ENCODE measurements around the gene HLA-F. TPM values are rescaled to one million over a fixed set of nuclear protein-coding genes. Genes with fewer than 3 reads are reported as not detected.
A peak's percentile ranks its signal among the peaks of the same experiment; 100 is the strongest.

Gene HLA-F
- polyA plus RNA-seq, 1 donor, result 8.2 TPM

GRCh38 chr6:29743568-29743967 lies 20.3 kb downstream of the HLA-F start:
- no peaks in the 10 kb centered on the region for H3K4me1 ChIP-seq (ENCODE audit: control insufficient read depth, insufficient read depth, low read length)
- 40% methylated on average over 1 of the region's 6 CpGs for WGBS (ENCODE audit: insufficient coverage, low lambda C conversion rate)
- no peaks in the 10 kb centered on the region for H3K36me3 ChIP-seq (ENCODE audit: control insufficient read depth, insufficient read depth, low read length)
- H3K9me3 ChIP-seq (ENCODE audit: control insufficient read depth, low read depth, low read length), result no peaks in the 10 kb centered on the region
- H3K4me3 ChIP-seq (ENCODE audit: low read length), result no peak overlapping the region
- DNase-seq, result no peak
- peaks cover 38% of the 10 kb centered on the region for H3K27me3 ChIP-seq (ENCODE audit: control insufficient read depth, insufficient read depth, low read length)
- H3K27ac ChIP-seq (ENCODE audit: low read length), result no peak overlapping the region

- no CpG with 5 or more reads among the region's 4 CpGs for WGBS (ENCODE audit: insufficient coverage, low lambda C conversion rate)
These were observed 20.9 kb downstream of the HLA-F start for GRCh38 chr6:29744131-29744530.

GRCh38 chr6:29744621-29745020 lies 21.4 kb downstream of the HLA-F start:
- WGBS (ENCODE audit: insufficient coverage, low lambda C conversion rate), result no CpG with 5 or more reads among the region's 4 CpGs
- Histone ChIP-seq H3K4me3 (ENCODE audit: low read length) (no peak overlapping the region), H3K27me3 (ENCODE audit: control insufficient read depth, insufficient read depth, low read length) (peaks cover 45% of the 10 kb centered on the region), H3K9me3 (ENCODE audit: control insufficient read depth, low read depth, low read length) (no peaks in the 10 kb centered on the region), H3K27ac (ENCODE audit: low read length) (no peak overlapping the region), H3K4me1 (ENCODE audit: control insufficient read depth, insufficient read depth, low read length) (peaks cover 4% of the 10 kb centered on the region), H3K36me3 (ENCODE audit: control insufficient read depth, insufficient read depth, low read length) (no peaks in the 10 kb centered on the region)
- DNase-seq, result no peak

More at GRCh38 chr6:29744131-29744530, 20.9 kb downstream of the HLA-F start:
- Histone ChIP-seq H3K9me3 (ENCODE audit: control insufficient read depth, low read depth, low read length) (no peaks in the 10 kb centered on the region), H3K4me3 (ENCODE audit: low read length) (no peak overlapping the region), H3K4me1 (ENCODE audit: control insufficient read depth, insufficient read depth, low read length) (no peaks in the 10 kb centered on the region), H3K36me3 (ENCODE audit: control insufficient read depth, insufficient read depth, low read length) (no peaks in the 10 kb centered on the region), H3K27me3 (ENCODE audit: control insufficient read depth, insufficient read depth, low read length) (peaks cover 41% of the 10 kb centered on the region), H3K27ac (ENCODE audit: low read length) (no peak overlapping the region)
- no peak for DNase-seq

- Histone ChIP-seq H3K27me3 (ENCODE audit: control insufficient read depth, insufficient read depth, low read length) (peaks cover 52% of the 10 kb centered on the region), H3K36me3 (ENCODE audit: control insufficient read depth, insufficient read depth, low read length) (no peaks in the 10 kb centered on the region), H3K4me3 (ENCODE audit: low read length) (no peak overlapping the region), H3K27ac (ENCODE audit: low read length) (no peak overlapping the region), H3K9me3 (ENCODE audit: control insufficient read depth, low read depth, low read length) (no peaks in the 10 kb centered on the region), H3K4me1 (ENCODE audit: control insufficient read depth, insufficient read depth, low read length) (peaks cover 5% of the 10 kb centered on the region)
- no peak for DNase-seq
- WGBS (ENCODE audit: insufficient coverage, low lambda C conversion rate), result no CpG with 5 or more reads among the region's 3 CpGs
These were observed 22.2 kb downstream of the HLA-F start for GRCh38 chr6:29745386-29745785.

- no peaks in the 10 kb centered on the region for H3K9me3 ChIP-seq (ENCODE audit: control insufficient read depth, low read depth, low read length)
- DNase-seq, result no peak
- H3K4me3 ChIP-seq (ENCODE audit: low read length), result no peak overlapping the region
- peaks cover 5% of the 10 kb centered on the region for H3K4me1 ChIP-seq (ENCODE audit: control insufficient read depth, insufficient read depth, low read length)
- no peak overlapping the region for H3K27ac ChIP-seq (ENCODE audit: low read length)
- peaks cover 57% of the 10 kb centered on the region for H3K27me3 ChIP-seq (ENCODE audit: control insufficient read depth, insufficient read depth, low read length)
- 75% methylated on average over 1 of the region's 4 CpGs for WGBS (ENCODE audit: insufficient coverage, low lambda C conversion rate)
- H3K36me3 ChIP-seq (ENCODE audit: control insufficient read depth, insufficient read depth, low read length), result no peaks in the 10 kb centered on the region
These were observed 22.7 kb downstream of the HLA-F start for GRCh38 chr6:29745855-29746449.

GRCh38 chr6:29746846-29747687 lies 23.8 kb downstream of the HLA-F start:
- no peak overlapping the region for H3K27ac ChIP-seq (ENCODE audit: low read length)
- peaks cover 5% of the 10 kb centered on the region for H3K4me1 ChIP-seq (ENCODE audit: control insufficient read depth, insufficient read depth, low read length)
- no CpG with 5 or more reads among the region's 16 CpGs for WGBS (ENCODE audit: insufficient coverage, low lambda C conversion rate)
- H3K27me3 ChIP-seq (ENCODE audit: control insufficient read depth, insufficient read depth, low read length), result peaks cover 64% of the 10 kb centered on the region
- DNase-seq, result no peak
- H3K4me3 ChIP-seq (ENCODE audit: low read length), result no peak overlapping the region
- no peaks in the 10 kb centered on the region for H3K9me3 ChIP-seq (ENCODE audit: control insufficient read depth, low read depth, low read length)
- H3K36me3 ChIP-seq (ENCODE audit: control insufficient read depth, insufficient read depth, low read length), result no peaks in the 10 kb centered on the region

- Histone ChIP-seq H3K27ac (ENCODE audit: low read length) (no peak overlapping the region), H3K27me3 (ENCODE audit: control insufficient read depth, insufficient read depth, low read length) (peaks cover 71% of the 10 kb centered on the region), H3K4me1 (ENCODE audit: control insufficient read depth, insufficient read depth, low read length) (peaks cover 6% of the 10 kb centered on the region), H3K36me3 (ENCODE audit: control insufficient read depth, insufficient read depth, low read length) (no peaks in the 10 kb centered on the region), H3K4me3 (ENCODE audit: low read length) (no peak overlapping the region), H3K9me3 (ENCODE audit: control insufficient read depth, low read depth, low read length) (no peaks in the 10 kb centered on the region)
- DNase-seq, result no peak
- 67% methylated on average over 1 of the region's 8 CpGs for WGBS (ENCODE audit: insufficient coverage, low lambda C conversion rate)
These were observed 24.5 kb downstream of the HLA-F start for GRCh38 chr6:29747688-29748250.

GRCh38 chr6:29748391-29749307 lies 25.4 kb downstream of the HLA-F start:
- H3K9me3 ChIP-seq (ENCODE audit: control insufficient read depth, low read depth, low read length), result no peaks in the 10 kb centered on the region
- peak overlapping the region; percentile 29 for H3K4me3 ChIP-seq (ENCODE audit: low read length)
- H3K27ac ChIP-seq (ENCODE audit: low read length), result no peak overlapping the region
- H3K4me1 ChIP-seq (ENCODE audit: control insufficient read depth, insufficient read depth, low read length), result peaks cover 9% of the 10 kb centered on the region
- H3K27me3 ChIP-seq (ENCODE audit: control insufficient read depth, insufficient read depth, low read length), result peaks cover 77% of the 10 kb centered on the region
- no peaks in the 10 kb centered on the region for H3K36me3 ChIP-seq (ENCODE audit: control insufficient read depth, insufficient read depth, low read length)
- DNase-seq, result peak; percentile 61 to 73
- 0% methylated on average over 1 of the region's 63 CpGs for WGBS (ENCODE audit: insufficient coverage, low lambda C conversion rate)

- no peaks in the 10 kb centered on the region for H3K9me3 ChIP-seq (ENCODE audit: control insufficient read depth, low read depth, low read length)
- DNase-seq, result no peak
- no CpG with 5 or more reads among the region's 13 CpGs for WGBS (ENCODE audit: insufficient coverage, low lambda C conversion rate)
- H3K4me3 ChIP-seq (ENCODE audit: low read length), result peak overlapping the region; percentile 29
- no peak overlapping the region for H3K27ac ChIP-seq (ENCODE audit: low read length)
- no peaks in the 10 kb centered on the region for H3K36me3 ChIP-seq (ENCODE audit: control insufficient read depth, insufficient read depth, low read length)
- peaks cover 77% of the 10 kb centered on the region for H3K27me3 ChIP-seq (ENCODE audit: control insufficient read depth, insufficient read depth, low read length)
- peaks cover 9% of the 10 kb centered on the region for H3K4me1 ChIP-seq (ENCODE audit: control insufficient read depth, insufficient read depth, low read length)
These were observed 26.1 kb downstream of the HLA-F start for GRCh38 chr6:29749308-29749662.

- no peak overlapping the region for H3K27ac ChIP-seq (ENCODE audit: low read length)
- peaks cover 9% of the 10 kb centered on the region for H3K4me1 ChIP-seq (ENCODE audit: control insufficient read depth, insufficient read depth, low read length)
- WGBS (ENCODE audit: insufficient coverage, low lambda C conversion rate), result 51% methylated on average over 3 of the region's 5 CpGs
- peaks cover 79% of the 10 kb centered on the region for H3K27me3 ChIP-seq (ENCODE audit: control insufficient read depth, insufficient read depth, low read length)
- no peak overlapping the region for H3K4me3 ChIP-seq (ENCODE audit: low read length)
- no peaks in the 10 kb centered on the region for H3K9me3 ChIP-seq (ENCODE audit: control insufficient read depth, low read depth, low read length)
- H3K36me3 ChIP-seq (ENCODE audit: control insufficient read depth, insufficient read depth, low read length), result no peaks in the 10 kb centered on the region
- no peak for DNase-seq
These were observed 26.4 kb downstream of the HLA-F start for GRCh38 chr6:29749668-29750067.

All from large intestine (tissue), 3 donors.